NCI-H2196 (cell line): ENCODE data around the gene CCDC116.

Source experiments
- DNase-seq: peaks from one replicate; lab custom pipeline; 2025; ENCODE audit not compliant: unreplicated experiment; lab: John Stamatoyannopoulos, UW

The CCDC116 gene

DNA sequence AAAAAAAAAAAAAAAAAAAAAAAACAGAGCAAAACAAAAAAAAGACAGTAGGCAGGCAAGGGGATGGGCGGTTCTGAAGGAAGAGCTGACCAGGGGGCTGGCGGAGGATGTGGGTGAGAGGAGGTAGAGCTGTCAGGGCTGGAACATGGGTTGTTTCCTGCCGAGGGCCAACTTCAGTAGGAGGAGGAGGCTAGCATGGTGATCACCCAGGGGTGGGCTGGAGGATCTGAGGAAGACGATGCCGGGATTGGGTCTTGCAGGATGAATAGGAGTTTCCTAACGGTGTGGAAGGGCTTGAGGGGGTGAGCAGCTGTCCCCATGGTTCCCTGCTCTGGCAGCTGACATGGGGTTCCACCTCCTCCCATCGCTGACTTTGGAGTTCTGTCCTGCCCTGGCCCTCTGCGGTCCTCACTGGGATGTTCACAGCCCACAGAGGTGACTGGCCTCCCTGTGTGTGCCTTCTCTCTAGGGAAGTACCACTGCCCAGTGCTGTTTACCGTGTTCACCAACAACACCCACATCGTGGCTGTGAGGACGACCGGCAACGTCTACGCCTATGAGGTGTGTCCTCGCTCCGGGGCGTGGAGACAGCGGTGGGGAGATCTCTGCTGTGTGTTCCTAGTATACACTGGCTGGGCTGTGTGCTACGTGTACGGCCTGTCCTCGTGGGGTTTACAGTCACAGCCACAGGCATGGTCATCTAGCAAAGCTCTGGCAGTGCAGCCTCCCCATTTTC is 48.4 kb downstream of the CCDC116 start:
- DNase-seq = no peak

GRCh38 chr22:21681566-21682370 is 49.2 kb downstream of the CCDC116 start:
- no peak for DNase-seq

DNA sequence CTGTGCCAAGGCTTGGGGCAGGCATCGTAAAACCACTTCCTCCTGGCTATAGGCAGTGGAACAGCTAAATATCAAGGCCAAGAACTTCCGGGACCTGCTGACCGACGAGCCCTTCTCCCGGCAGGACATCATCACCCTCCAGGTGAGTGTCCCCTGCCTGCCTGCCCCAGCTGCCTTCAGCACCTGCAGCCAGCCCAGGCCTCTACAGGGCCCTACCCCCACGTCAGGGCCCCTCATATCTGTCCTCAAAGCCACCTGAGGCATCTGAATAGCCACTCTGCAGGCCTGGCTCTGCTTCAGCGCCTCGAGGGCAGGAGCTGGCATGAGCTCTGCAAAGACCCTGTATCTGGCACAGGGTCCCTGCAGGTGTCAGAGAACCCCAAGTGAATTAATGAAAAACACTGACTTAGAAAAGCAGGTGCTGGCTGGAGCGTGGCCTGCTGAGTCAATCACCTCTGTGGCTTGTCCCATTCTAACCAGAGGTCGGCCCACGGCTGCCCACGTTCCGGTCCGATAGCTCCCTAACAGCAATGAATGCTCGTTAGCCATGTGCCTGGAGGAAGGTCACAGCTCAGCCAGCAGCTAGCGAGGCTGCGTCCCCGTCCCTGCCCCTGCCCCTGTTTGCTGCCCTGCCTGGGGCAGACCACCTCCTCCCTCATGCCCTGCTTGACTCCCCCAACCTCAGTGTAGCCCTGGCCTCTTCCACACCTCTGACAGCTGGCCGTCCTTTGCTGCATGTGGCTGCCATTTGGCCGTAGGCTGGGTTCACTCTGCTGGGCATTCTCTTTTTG is 50.0 kb downstream of the CCDC116 start:
- DNase-seq = no peak

- peak; percentile 3 for DNase-seq
These were observed 50.8 kb downstream of the CCDC116 start for GRCh38 chr22:21683401-21683811.

DNA sequence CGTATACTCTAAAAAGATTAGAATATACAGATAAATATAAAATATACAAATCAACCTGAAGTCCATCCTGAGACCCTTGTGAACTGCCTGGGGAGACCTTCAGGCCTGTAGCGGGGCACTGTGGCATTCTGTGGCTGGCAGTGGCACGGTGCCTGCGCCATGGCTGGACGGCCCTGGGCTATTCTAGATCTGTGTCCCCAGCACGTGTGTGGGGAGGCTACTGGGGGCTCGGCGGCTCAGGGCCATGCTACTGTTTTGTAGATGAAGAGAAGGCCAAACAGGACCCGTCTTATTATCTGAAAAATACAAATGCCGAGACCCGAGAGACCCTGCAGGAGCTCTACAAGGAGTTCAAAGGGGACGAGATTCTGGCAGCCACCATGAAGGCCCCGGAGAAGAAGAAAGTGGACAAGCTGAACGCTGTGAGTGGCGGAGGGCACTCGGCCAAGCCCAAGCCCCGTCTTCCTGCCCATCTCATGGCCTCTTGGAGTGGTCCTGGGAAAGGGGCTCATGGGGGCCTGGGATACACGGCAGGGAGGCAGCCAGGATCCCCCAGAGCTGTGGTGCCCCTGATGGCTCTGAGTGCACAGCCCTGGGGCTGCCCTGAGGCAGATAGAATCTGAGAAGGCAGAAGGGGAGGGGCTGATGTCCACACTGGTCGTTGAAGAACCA is 52.1 kb downstream of the CCDC116 start:
- DNase-seq = no peak

GRCh38 chr22:21685164-21685513 is 52.6 kb downstream of the CCDC116 start:
- no peak for DNase-seq

DNA sequence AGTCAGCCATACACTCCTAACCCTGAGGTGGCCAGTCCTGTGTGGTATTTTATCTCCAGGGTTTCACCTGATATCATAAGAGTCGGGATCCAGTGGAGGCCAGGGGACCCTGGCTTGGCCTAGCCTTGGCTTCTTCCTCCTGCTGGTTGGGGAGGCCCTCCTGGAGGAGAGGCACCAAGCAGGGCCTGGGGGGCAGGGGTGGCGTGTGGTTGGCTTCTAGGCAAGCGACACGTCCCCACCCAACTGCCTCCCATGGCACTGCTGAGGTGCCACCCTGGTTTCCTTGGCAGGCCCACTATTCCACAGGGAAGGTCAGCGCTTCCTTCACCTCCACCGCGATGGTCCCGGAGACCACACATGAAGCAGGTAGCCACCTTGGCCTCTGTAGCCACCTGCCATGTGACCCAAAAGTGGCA is 53.6 kb downstream of the CCDC116 start:
- no peak for DNase-seq
